GM23338 (cell line): ENCODE measurements around the gene PPP1R13L. TPM values are rescaled to one million over a fixed set of nuclear protein-coding genes. Genes with fewer than 3 reads are reported as not detected.

ENCODE experiments used
- ATAC-seq: fragments of 200-7000 bp; cut with Tn5 transposase; 3 replicates; pipeline ENCODE4 v1.9.1; 2020
- DNase-seq: peaks from one replicate; pipeline ENCODE4 v3.0.0-alpha.2; 2015; ENCODE audit warnings: low spot score
- H2AFZ ChIP-seq: fragments of 200-600 bp; sonication (generic); 2 replicates; pipeline ENCODE4 v1.8.0; 2016; ENCODE audit warnings: antibody characterized with exemption, mild to moderate bottlenecking, moderate library complexity
- H3F3A ChIP-seq: fragments of 200-600 bp; sonication (generic); replicated peaks from 2 replicates; pipeline ENCODE4 v1.8.0; 2017; ENCODE audit warnings: antibody characterized with exemption, mixed run types, low read depth
- H3K27ac ChIP-seq: fragments of 200-600 bp; sonication (generic); 2 replicates; pipeline ENCODE4 v1.6.1; 2016; ENCODE audit warnings: low read depth
- H3K27me3 ChIP-seq: fragments of 200-600 bp; sonication (generic); 2 replicates; pipeline ENCODE4 v1.8.0; 2016; ENCODE audit warnings: mild to moderate bottlenecking, mixed run types, moderate library complexity; ENCODE audit not compliant: insufficient read depth
- H3K36me3 ChIP-seq: fragments of 200-600 bp; sonication (generic); 2 replicates; pipeline ENCODE4 v1.8.0; 2016; ENCODE audit warnings: mild to moderate bottlenecking; ENCODE audit not compliant: insufficient read depth
- H3K4me1 ChIP-seq: fragments of 200-600 bp; sonication (generic); 2 replicates; pipeline ENCODE4 v1.8.0; 2016; ENCODE audit warnings: mild to moderate bottlenecking, moderate library complexity; ENCODE audit not compliant: insufficient read depth
- H3K4me2 ChIP-seq: fragments of 200-600 bp; sonication (generic); 2 replicates; pipeline ENCODE4 v1.7.1; 2017; ENCODE audit warnings: mixed run types
- H3K4me3 ChIP-seq: fragments of 200-600 bp; sonication (generic); 2 replicates; pipeline ENCODE4 v1.6.1; 2016; ENCODE audit warnings: mixed run types
- H3K79me2 ChIP-seq: fragments of 200-600 bp; sonication (generic); replicated peaks from 2 replicates; pipeline ENCODE4 v1.8.0; 2017; ENCODE audit warnings: mild to moderate bottlenecking; ENCODE audit not compliant: insufficient read depth
- H3K9me2 ChIP-seq: fragments of 200-600 bp; sonication (generic); 2 replicates; pipeline ENCODE4 v1.8.0; 2017; ENCODE audit not compliant: insufficient read depth
- H4K20me1 ChIP-seq: fragments of 200-600 bp; sonication (generic); replicated peaks from 2 replicates; pipeline ENCODE4 v1.8.0; 2017; ENCODE audit warnings: mild to moderate bottlenecking; ENCODE audit not compliant: insufficient read depth
- H3K27ac Mint-ChIP-seq: 2 replicates; pipeline ENCODE4 v1.8.0; 2020; ENCODE audit warnings: inconsistent platforms, mild to moderate bottlenecking, moderate library complexity, mixed read lengths
- H3K27me3 Mint-ChIP-seq: 3 replicates; pipeline ENCODE4 v1.8.0; 2022; ENCODE audit warnings: low read depth, mild to moderate bottlenecking, moderate library complexity, mixed read lengths, inconsistent platforms; ENCODE audit not compliant: insufficient read depth, poor library complexity
- H3K36me3 Mint-ChIP-seq: 3 replicates; pipeline ENCODE4 v1.8.0; 2021; ENCODE audit warnings: low read depth, mild to moderate bottlenecking, inconsistent platforms, moderate library complexity, mixed read lengths
- H3K4me1 Mint-ChIP-seq: 3 replicates; pipeline ENCODE4 v1.8.0; 2020; ENCODE audit warnings: mild to moderate bottlenecking, inconsistent platforms, mixed read lengths
- H3K4me3 Mint-ChIP-seq: 3 replicates; pipeline ENCODE4 v1.8.0; 2021; ENCODE audit warnings: moderate library complexity, mild to moderate bottlenecking, inconsistent platforms, mixed read lengths
- H3K9me3 Mint-ChIP-seq: 3 replicates; pipeline ENCODE4 v1.8.0; 2020; ENCODE audit warnings: moderate library complexity, mild to moderate bottlenecking, inconsistent platforms, mixed read lengths
- ETS1 ChIP-seq: IDR thresholded peaks from 2 replicates; pipeline ENCODE4 v1.6.1; 2016; ENCODE audit warnings: antibody characterized with exemption
- EZH2 ChIP-seq: fragments of 200-600 bp; sonication (generic); IDR thresholded peaks from one replicate; pipeline ENCODE4 v1.8.0; 2017; ENCODE audit warnings: antibody characterized with exemption, mild to moderate bottlenecking, low read depth; ENCODE audit not compliant: unreplicated experiment
- POLR2AphosphoS5 ChIP-seq: IDR thresholded peaks from 2 replicates; pipeline ENCODE4 v1.6.1; 2016; ENCODE audit warnings: antibody characterized with exemption, low read depth
- REST ChIP-seq: IDR thresholded peaks from one replicate; pipeline ENCODE4 v1.6.1; 2018; ENCODE audit warnings: antibody characterized with exemption; ENCODE audit not compliant: unreplicated experiment
- ZNF462 ChIP-seq: fragments of 250-450 bp; sonication (Bioruptor Pico); IDR thresholded peaks from 2 replicates; pipeline ENCODE4 v1.5.0; 2020; ENCODE audit warnings: mild to moderate bottlenecking, moderate library complexity
- polyA plus RNA-seq: library from polyadenylated mRNA; unstranded; fragments of >200 nt; fragmentation: Nextera tagmentation; extraction: Ambion mirVana; gene quantifications from 2 replicates; pipeline ENCODE4 v1.2.1, GENCODE V29; 2016
- total RNA-seq: library from RNA; depleted of rRNA; stranded (reverse); fragments of >200 nt; shearing (Covaris generic); gene quantifications from 2 replicates; pipeline ENCODE4 v1.2.3, GENCODE V29; 2014

PPP1R13L gene
- total and polyA plus RNA-seq, 2 experiments from 2014 or later, result 9.6 to 15.5 TPM

- Histone ChIP-seq H3K79me2 (no peaks in the 10 kb centered on the region), H3K9me2 (no peaks in the 10 kb centered on the region), H3K27me3 (no peaks in the 10 kb centered on the region), H3K4me2 (no peak overlapping the region), H2AFZ (no peak overlapping the region), H4K20me1 (peaks cover 3% of the 10 kb centered on the region), H3K4me1 (no peaks in the 10 kb centered on the region), H3F3A (no peaks in the 10 kb centered on the region), H3K27ac (no peak overlapping the region), H3K4me3 (no peak overlapping the region), H3K36me3 (peaks cover 13% of the 10 kb centered on the region; the same call in 1 of the 2 replicates)
- H3K9me3 Mint-ChIP-seq, result no peaks in the 10 kb centered on the region
- TF ChIP-seq REST (no peak), ETS1 (no peak), EZH2 (no peak)
- H3K4me1 Mint-ChIP-seq, result no peaks in the 10 kb centered on the region; the same call in 1 of the 3 replicates
- H3K36me3 Mint-ChIP-seq, result peaks cover 47% of the 10 kb centered on the region
- DNase-seq (no peak), ATAC-seq (no peak)
- H3K4me3 Mint-ChIP-seq, result no peak overlapping the region
- no peak overlapping the region for H3K27ac Mint-ChIP-seq
- peaks cover 10% of the 10 kb centered on the region for H3K27me3 Mint-ChIP-seq
Measured at GRCh38 chr19:45350477-45351058, 54.3 kb downstream of the PPP1R13L start.

- no peaks in the 10 kb centered on the region for H3K9me3 Mint-ChIP-seq
- H3K4me1 Mint-ChIP-seq, result no peaks in the 10 kb centered on the region; the same call in 1 of the 3 replicates
- H3K27me3 Mint-ChIP-seq, result peaks cover 12% of the 10 kb centered on the region
- H3K79me2 ChIP-seq, result no peaks in the 10 kb centered on the region
- H3K4me3 Mint-ChIP-seq, result no peak overlapping the region
- peaks cover 38% of the 10 kb centered on the region for H3K36me3 Mint-ChIP-seq
- H3K9me2 ChIP-seq, result no peaks in the 10 kb centered on the region
- H3K36me3 ChIP-seq, result 0 out of 2 replicates have a peak, but pooled peaks cover 12% of the 10 kb centered on the region
- H3K27ac Mint-ChIP-seq, result no peak overlapping the region
- H3K27me3 ChIP-seq, result no peaks in the 10 kb centered on the region
- peaks cover 3% of the 10 kb centered on the region for H4K20me1 ChIP-seq
- H3K4me1 ChIP-seq, result no peaks in the 10 kb centered on the region
- no peak overlapping the region for H3K4me2 ChIP-seq
- DNase-seq (no peak), ATAC-seq (no peak)
- no peak overlapping the region for H2AFZ ChIP-seq
- H3K27ac ChIP-seq, result no peak overlapping the region
- no peak overlapping the region for H3K4me3 ChIP-seq
- H3F3A ChIP-seq, result no peaks in the 10 kb centered on the region
- no peak for TF ChIP-seq POLR2AphosphoS5
- TF ChIP-seq ZNF462, result no peak
- TF ChIP-seq REST, result no peak
Measured at GRCh38 chr19:45349430-45349941, 55.4 kb downstream of the PPP1R13L start.
